GM12864 (cell line): ENCODE results near the gene NCOR1.

Experiments used
- DNase-seq: peaks from one replicate; pipeline ENCODE4 v3.0.0-alpha.2; 2011; ENCODE audit warnings: low read depth
- H3K4me3 ChIP-seq: 2 replicates; pipeline ENCODE4 v1.5.1; 2011; ENCODE audit warnings: mild to moderate bottlenecking, low read depth, low read length, control low read depth
- CTCF ChIP-seq: IDR thresholded peaks from 2 replicates; pipeline ENCODE4 v1.5.1; 2011; ENCODE audit warnings: low read depth, mild to moderate bottlenecking, moderate library complexity, low read length, control low read depth, inconsistent platforms; ENCODE audit errors: missing control alignments

The NCOR1 gene

DNA sequence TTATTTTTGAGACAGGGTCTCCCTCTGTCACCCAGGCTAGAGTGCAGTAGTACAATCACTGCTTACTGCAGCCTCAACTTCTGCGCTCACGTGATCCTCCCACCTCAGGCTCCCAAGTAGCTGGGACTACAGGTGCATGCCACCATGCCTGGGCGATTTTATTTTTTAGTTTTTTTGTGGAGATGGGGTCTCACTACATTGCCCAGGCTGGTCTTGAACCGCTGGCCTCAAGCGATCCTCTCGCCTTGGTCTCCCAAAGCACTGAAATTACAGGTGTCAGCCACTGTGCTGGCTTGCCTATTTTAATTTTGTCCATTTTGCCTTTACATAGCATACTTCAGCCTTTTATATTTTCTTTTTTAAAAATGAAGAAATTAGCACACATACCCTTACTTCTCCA lies 164.5 kb downstream of the NCOR1 start:
- DNase-seq: no peak
- no peak for TF ChIP-seq CTCF
- H3K4me3 ChIP-seq: no peak overlapping the region

GRCh38 chr17:16048811-16049449 lies 166.4 kb downstream of the NCOR1 start:
- no peak for TF ChIP-seq CTCF
- no peak for DNase-seq
- no peak overlapping the region for H3K4me3 ChIP-seq

GRCh38 chr17:16046966-16047365 lies 168.4 kb downstream of the NCOR1 start:
- no peak for DNase-seq
- TF ChIP-seq CTCF: no peak
- no peak overlapping the region for H3K4me3 ChIP-seq

GRCh38 chr17:16044487-16044886 lies 170.8 kb downstream of the NCOR1 start:
- TF ChIP-seq CTCF: no peak
- DNase-seq: no peak
- H3K4me3 ChIP-seq: no peak overlapping the region

DNA sequence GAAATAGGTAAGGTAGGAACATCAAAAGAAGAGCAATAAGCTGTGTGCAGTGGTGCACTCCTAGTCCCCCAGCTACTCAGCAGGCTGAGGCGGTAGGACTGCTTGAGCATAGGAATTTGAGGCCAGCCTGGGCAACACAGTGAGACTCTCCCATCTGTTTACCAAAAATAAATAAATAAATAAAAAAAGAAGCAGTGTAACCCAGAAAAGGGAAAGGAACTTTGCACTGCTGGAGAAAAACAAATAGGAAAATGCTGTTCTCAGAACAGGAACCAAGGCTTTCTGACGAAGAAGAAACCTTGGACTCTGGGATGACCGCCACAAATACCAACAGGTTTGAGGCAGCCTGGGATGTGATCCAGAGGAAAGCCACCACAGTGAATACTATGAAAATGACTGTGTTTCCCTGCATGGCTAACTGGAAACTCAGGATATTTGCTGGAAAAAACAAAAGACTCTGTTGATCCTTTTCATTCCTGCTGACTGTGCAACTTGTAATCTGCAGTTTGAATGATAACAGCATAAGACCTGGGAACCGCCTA lies 174.6 kb downstream of the NCOR1 start:
- H3K4me3 ChIP-seq: no peak overlapping the region
- TF ChIP-seq CTCF: no peak
- DNase-seq: no peak

GRCh38 chr17:16037636-16038035 lies 177.7 kb downstream of the NCOR1 start:
- no peak for DNase-seq
- TF ChIP-seq CTCF: no peak
- H3K4me3 ChIP-seq: no peak overlapping the region

DNA sequence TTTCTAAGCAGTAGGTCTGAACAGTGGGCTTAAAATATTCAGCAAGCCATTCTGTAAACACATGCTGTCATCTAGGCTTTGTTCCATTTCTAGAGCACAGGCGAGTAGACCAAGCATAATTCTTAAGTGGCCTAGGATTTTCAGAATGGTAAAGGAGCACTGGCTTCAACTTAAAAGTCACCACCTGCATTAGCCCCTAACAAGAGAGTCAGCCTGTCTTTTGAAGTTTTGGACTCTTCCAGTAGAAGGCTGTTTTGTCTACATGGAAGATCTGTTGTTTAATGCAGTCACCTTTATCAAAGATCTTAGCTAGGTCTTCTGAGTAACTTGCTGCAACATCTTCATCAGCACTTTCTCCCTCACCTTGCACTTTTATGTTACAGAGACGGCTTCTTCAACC lies 179.1 kb downstream of the NCOR1 start:
- DNase-seq: no peak
- H3K4me3 ChIP-seq: no peak overlapping the region
- no peak for TF ChIP-seq CTCF
